Fibroblast of peridontal ligament (primary cell): ENCODE data around the gene FRZB.
A peak's percentile ranks its signal among the peaks of the same experiment; 100 is the strongest.

Source experiments
- DNase-seq: peaks from one replicate; pipeline ENCODE4 v3.0.0-alpha.2; 2010; ENCODE audit errors: extremely low read depth

Gene FRZB

DNA sequence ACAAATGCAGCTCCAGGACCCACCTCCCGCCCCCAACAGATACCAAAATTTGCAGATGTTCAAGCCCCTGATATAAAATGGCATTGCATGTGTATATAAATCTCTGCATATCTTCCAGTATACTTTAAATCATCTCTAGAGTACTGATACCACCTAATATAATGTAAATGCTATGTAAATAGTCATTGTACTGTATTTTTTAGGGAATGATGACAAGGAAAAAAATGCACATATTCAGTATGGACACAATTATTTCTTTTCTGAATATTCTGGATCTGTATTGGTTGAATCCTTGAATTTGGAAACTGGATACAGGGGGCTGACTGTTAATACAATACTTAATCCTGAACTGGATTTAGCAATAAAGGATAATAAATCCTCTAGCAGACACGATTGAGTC is 67.7 kb downstream of the FRZB start:
- DNase-seq: no peak

- DNase-seq: no peak
Measured at GRCh38 chr2:182792441-182792840, 74.0 kb downstream of the FRZB start.

GRCh38 chr2:182784777-182785176 is 81.7 kb downstream of the FRZB start:
- peak; percentile 79 for DNase-seq

- no peak for DNase-seq
Measured at GRCh38 chr2:182784058-182784706, 82.3 kb downstream of the FRZB start.
